Neural progenitor cell (in vitro differentiated cells): Measurements from ENCODE around the gene AZU1.

Experiments used
- EZH2 ChIP-seq: fragments of 200-600 bp; sonication (generic); IDR thresholded peaks from 2 replicates; pipeline ENCODE4 v1.6.1; 2017; ENCODE audit warnings: antibody characterized with exemption, mild to moderate bottlenecking, moderate library complexity
- EZH2phosphoT487 ChIP-seq: fragments of 200-600 bp; sonication (generic); IDR thresholded peaks from 2 replicates; pipeline ENCODE4 v1.6.1; 2017; ENCODE audit warnings: antibody characterized with exemption
- TF ChIP-seq, protein P1 (sequence below): fragments of 200-600 bp; sonication (generic); IDR thresholded peaks from 2 replicates; pipeline ENCODE4 v1.5.1; 2017; ENCODE audit warnings: antibody characterized with exemption, mild to moderate bottlenecking

DNA sequence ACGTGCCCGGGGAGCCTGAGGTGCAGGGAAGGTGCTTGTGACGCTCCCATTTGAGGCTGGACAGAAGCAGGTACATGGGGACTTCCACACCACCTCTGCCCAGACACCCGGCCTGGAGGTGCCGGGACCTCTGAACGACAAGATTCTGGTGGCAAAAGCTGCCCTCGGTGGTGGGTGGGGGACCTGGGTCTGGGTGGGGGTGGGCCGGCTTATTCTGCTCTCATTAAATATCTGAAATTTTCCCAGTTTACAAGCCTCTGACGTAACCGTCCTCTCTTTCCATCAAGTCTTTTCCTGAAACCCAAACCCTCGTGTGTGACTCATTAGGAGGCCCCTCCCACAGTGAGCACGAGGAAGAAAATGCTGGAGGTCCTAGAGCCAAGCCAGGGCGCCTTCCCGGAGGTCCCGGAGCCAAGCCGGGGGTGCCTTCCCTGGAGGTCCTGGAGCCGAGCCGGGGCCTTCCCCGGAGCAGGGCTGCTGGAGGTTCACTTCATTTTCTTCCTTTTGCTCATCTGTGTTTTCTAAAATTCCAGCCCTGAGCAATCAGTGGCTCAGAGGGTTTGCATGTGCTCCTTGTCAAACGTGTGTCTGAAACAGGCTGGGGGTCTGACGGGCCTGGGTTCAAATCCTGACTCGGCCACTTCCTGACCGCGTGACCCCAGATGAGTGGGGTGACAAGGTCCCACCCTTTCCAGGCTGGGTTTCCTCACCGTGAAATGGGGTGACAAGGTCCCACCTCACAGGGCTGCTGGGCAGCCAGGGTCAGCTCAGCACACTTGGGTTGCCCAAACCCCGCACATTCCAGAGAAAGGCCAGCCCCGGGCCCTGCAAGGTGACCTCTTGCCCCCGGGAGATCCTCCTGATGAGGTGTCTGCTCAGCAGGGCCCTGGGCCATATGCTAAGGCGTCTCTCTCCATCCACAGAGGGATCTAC is 41.9 kb downstream of the AZU1 start:
- TF ChIP-seq, protein P1, sequence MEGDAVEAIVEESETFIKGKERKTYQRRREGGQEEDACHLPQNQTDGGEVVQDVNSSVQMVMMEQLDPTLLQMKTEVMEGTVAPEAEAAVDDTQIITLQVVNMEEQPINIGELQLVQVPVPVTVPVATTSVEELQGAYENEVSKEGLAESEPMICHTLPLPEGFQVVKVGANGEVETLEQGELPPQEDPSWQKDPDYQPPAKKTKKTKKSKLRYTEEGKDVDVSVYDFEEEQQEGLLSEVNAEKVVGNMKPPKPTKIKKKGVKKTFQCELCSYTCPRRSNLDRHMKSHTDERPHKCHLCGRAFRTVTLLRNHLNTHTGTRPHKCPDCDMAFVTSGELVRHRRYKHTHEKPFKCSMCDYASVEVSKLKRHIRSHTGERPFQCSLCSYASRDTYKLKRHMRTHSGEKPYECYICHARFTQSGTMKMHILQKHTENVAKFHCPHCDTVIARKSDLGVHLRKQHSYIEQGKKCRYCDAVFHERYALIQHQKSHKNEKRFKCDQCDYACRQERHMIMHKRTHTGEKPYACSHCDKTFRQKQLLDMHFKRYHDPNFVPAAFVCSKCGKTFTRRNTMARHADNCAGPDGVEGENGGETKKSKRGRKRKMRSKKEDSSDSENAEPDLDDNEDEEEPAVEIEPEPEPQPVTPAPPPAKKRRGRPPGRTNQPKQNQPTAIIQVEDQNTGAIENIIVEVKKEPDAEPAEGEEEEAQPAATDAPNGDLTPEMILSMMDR, result no peak
- TF ChIP-seq EZH2, result no peak
- no peak for TF ChIP-seq EZH2phosphoT487
